Brain microvascular endothelial cell (primary cell): ENCODE results near the gene UGP2.
"Not testable (repeated sequence)": the region's sequence is repeated elsewhere in the genome, so short reads cannot be mapped to it uniquely, and the experiment has no call there.

Experiments used
- DNase-seq: peaks from one replicate; pipeline ENCODE4 v3.0.0-alpha.2; 2020
- H3K27ac ChIP-seq: fragments of 250-450 bp; sonication (Bioruptor Pico); 2 replicates; pipeline ENCODE4 v1.5.1; 2020; ENCODE audit warnings: mild to moderate bottlenecking, moderate library complexity
- H3K27me3 ChIP-seq: fragments of 250-450 bp; sonication (Bioruptor Pico); replicated peaks from 2 replicates; pipeline ENCODE4 v1.5.1; 2020; ENCODE audit warnings: mild to moderate bottlenecking
- H3K36me3 ChIP-seq: fragments of 250-450 bp; sonication (Bioruptor Pico); replicated peaks from 2 replicates; pipeline ENCODE4 v1.5.1; 2020; ENCODE audit warnings: mild to moderate bottlenecking
- H3K4me3 ChIP-seq: 2 replicates; pipeline ENCODE4 v1.5.1; 2011; ENCODE audit warnings: low read depth, mild to moderate bottlenecking, control low read depth, low read length, moderate library complexity
- in situ Hi-C: cut with HindIII; loops from 2 replicates; pipeline ENCODE4 v1.10.0; 2017; ENCODE audit warnings: low sequenced_read_pairs, low pct_ligation_motif_present
- TF ChIP-seq, protein P1 (sequence below): IDR thresholded peaks from 2 replicates; pipeline ENCODE4 v1.5.1; 2011; ENCODE audit warnings: low read depth, mild to moderate bottlenecking, moderate library complexity, low read length, control low read depth, inconsistent platforms; ENCODE audit errors: missing control alignments

UGP2 gene

DNA sequence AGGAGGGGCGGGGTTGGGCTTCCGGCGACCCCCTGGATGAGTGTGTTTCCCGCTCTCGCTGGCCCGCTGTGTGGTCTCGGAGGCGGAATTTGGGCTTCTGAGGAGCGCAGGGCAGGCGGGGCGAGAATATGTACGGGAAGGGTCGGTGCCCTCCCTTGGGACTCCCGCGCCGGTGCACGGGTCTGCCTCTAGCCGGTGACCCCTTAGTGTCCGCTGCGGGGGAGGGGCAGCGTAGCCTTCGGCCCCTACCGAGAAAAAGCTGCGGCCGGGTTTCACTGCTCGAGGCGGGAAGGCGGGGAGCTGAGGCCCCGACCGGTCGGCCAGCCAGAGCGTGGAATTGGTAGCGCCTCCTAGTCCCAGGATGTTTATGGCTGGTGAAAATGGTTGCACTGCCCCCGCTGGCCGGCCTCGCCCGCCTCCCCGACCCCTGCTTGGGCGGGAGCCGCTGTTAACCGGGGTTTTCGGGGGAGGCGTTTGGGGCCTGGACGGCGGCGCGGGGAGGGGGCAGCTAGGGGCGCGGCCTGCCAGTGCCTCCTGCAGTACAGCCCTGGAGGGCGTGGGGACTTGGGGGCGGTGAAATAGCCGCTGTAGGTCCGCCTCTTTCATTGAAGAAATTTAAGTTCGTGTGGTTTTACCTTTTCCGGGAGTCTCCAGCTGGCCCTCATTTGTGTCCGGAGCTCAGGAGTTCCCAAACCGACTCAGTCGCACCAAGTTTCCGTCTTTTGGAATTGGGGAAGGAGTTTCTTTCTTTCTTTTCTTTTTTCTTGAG, at the start of gene UGP2:
Gene UGP2, plus strand, starts transcription at position 643 of the 769 bp plus-strand sequence. CDS start 290 bp downstream, outside the sequence.
- no peaks in the 10 kb centered on the region for H3K36me3 ChIP-seq
- H3K4me3 ChIP-seq = peak within 1 kb of the TSS; percentile 89
- TF ChIP-seq, protein P1, sequence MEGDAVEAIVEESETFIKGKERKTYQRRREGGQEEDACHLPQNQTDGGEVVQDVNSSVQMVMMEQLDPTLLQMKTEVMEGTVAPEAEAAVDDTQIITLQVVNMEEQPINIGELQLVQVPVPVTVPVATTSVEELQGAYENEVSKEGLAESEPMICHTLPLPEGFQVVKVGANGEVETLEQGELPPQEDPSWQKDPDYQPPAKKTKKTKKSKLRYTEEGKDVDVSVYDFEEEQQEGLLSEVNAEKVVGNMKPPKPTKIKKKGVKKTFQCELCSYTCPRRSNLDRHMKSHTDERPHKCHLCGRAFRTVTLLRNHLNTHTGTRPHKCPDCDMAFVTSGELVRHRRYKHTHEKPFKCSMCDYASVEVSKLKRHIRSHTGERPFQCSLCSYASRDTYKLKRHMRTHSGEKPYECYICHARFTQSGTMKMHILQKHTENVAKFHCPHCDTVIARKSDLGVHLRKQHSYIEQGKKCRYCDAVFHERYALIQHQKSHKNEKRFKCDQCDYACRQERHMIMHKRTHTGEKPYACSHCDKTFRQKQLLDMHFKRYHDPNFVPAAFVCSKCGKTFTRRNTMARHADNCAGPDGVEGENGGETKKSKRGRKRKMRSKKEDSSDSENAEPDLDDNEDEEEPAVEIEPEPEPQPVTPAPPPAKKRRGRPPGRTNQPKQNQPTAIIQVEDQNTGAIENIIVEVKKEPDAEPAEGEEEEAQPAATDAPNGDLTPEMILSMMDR = peak; percentile 29
- peak within 1 kb of the TSS; percentile 88 for H3K27ac ChIP-seq
- DNase-seq = peak; percentile 90
- H3K27me3 ChIP-seq = no peaks in the 10 kb centered on the region
- in situ Hi-C loops = no loop called here

DNA sequence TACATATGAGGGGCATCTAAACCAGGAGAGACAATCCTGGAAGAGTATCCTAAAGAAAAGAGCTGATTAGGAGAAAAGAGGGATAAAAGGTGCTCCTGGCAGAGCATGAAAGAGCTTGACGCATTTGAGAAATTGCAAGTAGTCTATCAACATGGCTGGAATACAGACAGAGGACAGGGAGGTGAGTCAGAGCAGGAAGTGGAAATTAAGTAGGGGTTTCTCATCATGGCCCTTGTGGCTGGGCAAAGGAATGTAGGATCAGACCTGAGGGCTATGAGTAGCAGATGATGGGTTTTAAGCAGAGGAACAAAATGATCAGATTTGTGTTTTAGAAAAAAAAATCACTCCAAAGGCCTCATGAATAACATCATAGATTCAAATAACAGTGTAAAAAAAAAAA, 49.2 kb upstream of the UGP2 start:
- DNase-seq = peak; percentile 91
- Histone ChIP-seq H3K27ac (peak overlapping the region; percentile 78), H3K27me3 (no peaks in the 10 kb centered on the region), H3K36me3 (no peaks in the 10 kb centered on the region), H3K4me3 (no peak overlapping the region)
- TF ChIP-seq, protein P1 = peak; percentile 3
- in situ Hi-C loops = no loop called here

DNA sequence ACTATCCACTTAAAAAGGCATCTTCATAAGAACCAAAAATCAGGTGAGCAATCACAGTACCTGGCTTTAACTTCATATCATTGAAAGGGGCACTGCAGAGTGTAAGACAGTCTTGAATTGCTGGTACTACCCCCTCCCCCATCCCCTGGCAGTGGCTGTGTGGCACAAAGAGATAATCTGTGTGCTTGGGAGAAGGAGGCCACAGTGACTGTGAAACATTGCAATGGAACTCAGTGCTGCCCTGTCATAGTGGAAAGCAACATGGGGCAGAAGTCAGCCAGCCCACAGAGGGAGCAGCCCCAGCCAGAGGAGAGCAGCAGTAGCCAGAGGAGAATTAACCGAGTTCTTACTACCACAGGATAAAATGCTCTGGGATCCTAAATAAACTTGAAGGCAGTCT, 45.3 kb upstream of the UGP2 start:
- no peak overlapping the region for H3K4me3 ChIP-seq
- no peak overlapping the region for H3K27ac ChIP-seq
- in situ Hi-C loops = no loop called here
- no peaks in the 10 kb centered on the region for H3K27me3 ChIP-seq
- DNase-seq = no peak
- no peaks in the 10 kb centered on the region for H3K36me3 ChIP-seq
- TF ChIP-seq, protein P1 = no peak

- Histone ChIP-seq H3K36me3 (no peaks in the 10 kb centered on the region), H3K4me3 (no peak overlapping the region), H3K27ac (no peak overlapping the region), H3K27me3 (no peaks in the 10 kb centered on the region)
- in situ Hi-C loops = no loop called here
- no peak for DNase-seq
- TF ChIP-seq, protein P1 = no peak
Observed at GRCh38 chr2:63796796-63797195, 44.9 kb upstream of the UGP2 start.

GRCh38 chr2:63801455-63801854, 40.2 kb upstream of the UGP2 start:
- Histone ChIP-seq H3K27ac (no peak overlapping the region), H3K27me3 (no peaks in the 10 kb centered on the region), H3K4me3 (no peak overlapping the region), H3K36me3 (no peaks in the 10 kb centered on the region)
- TF ChIP-seq, protein P1 = no peak
- in situ Hi-C loops = no loop called here
- no peak for DNase-seq

DNA sequence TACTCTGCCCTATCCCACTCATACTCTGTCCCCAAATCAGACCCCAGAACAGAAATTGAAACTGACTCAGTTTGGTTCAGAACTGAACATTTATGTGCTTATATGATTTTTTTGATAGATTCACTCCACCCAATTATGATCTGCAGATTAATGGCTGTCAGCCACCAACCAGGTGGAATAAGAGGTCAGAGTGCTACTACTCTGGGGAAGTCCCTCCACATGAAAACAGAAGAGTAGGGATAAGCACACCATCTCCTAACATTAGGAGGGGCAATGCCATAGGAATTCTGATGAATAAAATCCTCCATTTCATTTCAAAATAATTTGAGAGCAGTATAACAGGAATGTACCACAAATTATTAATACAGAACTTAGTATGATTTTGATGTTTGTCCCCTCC, 36.3 kb upstream of the UGP2 start:
- H3K27me3 ChIP-seq = no peaks in the 10 kb centered on the region
- DNase-seq = no peak
- H3K36me3 ChIP-seq = no peaks in the 10 kb centered on the region
- H3K27ac ChIP-seq = no peak overlapping the region
- TF ChIP-seq, protein P1 = no peak
- in situ Hi-C loops = no loop called here
- no peak overlapping the region for H3K4me3 ChIP-seq

DNA sequence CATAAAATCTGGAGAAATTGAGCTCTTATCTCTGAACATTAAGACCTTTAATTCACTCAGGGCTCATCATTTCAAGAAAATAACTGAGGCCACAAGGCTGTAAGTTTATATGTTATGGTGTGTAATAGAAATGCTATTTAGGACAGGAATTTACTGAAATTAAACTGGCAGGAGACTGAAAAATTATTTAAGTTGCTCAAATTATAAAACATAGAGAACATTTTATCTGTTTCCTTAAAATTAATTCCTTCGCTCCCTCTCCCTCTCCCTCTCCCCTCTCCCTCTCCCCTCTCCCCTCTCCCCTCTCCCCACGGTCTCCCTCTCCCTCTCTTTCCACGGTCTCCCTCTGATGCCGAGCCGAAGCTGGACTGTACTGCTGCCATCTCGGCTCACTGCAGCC, 33.7 kb upstream of the UGP2 start:
- in situ Hi-C loops, DNase-seq, H3K36me3 ChIP-seq, H3K4me3 ChIP-seq, H3K27ac ChIP-seq, H3K27me3 ChIP-seq: not testable (repeated sequence)

DNA sequence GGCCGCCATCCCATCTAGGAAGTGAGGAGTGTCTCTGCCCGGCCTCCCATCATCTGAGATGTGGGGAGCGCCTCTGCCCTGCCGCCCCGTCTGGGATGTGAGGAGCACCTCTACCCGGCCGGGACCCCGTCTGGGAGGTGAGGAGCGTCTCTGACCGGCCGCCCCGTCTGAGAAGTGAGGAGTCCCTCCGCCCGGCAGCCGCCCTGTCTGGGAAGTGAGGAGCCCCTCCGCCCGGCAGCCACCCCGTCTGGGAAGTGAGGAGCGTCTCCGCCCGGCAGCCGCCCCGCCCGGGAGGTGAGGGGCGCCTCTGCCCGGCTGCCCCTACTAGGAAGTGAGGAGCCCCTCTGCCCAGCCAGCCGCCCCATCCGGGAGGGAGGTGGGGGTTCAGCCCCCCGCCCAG, 32.8 kb upstream of the UGP2 start:
- H3K4me3 ChIP-seq, H3K27me3 ChIP-seq, H3K27ac ChIP-seq, DNase-seq, H3K36me3 ChIP-seq, in situ Hi-C loops: not testable (repeated sequence)
